ENCODE results near the gene TH.

- TF ChIP-seq CTCF (IDR thresholded peaks at IDR 0.05; ENCODE audit: low read depth, low read length, poor library complexity, severe bottlenecking) = no peak
- no peak for TF ChIP-seq EZH2phosphoT487 (IDR thresholded peaks at IDR 0.05; ENCODE audit: borderline replicate concordance, low read length)
Measured at GRCh38 chr11:2208691-2209369, 37.2 kb upstream of the TH start.

Data from DOHH2 (cell line).